GM21381 (cell line): ENCODE data around the gene HS6ST3.
A peak's percentile ranks its signal among the peaks of the same experiment; 100 is the strongest.

Source experiments
- ATAC-seq: cut with Tn5 transposase; IDR thresholded peaks from one replicate; pipeline ENCODE4 v1.9.1; 2021; ENCODE audit warnings: mild to moderate bottlenecking, moderate library complexity; ENCODE audit not compliant: unreplicated experiment

The HS6ST3 gene

GRCh38 chr13:96696389-96696900, 606.5 kb downstream of the HS6ST3 start:
- no peak for ATAC-seq

DNA sequence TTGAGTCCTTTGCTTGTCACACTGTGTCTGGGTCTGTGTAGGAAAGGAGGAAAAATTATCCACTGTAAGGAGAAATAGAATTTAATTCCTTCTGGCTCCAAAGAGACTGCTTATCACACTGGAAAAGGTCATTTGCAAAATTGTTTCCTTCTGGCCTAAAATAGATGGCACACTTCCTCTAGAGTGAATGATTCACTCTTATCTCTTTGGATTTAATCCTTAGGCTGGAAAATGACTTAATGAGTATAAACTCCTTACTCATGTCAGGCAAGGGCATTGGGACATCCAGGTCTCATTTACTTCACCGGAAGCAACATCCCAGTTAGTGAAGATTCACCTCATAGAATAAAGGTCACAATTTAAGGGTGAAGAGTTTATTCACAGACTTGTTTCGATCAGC, 610.8 kb downstream of the HS6ST3 start:
- ATAC-seq: no peak

DNA sequence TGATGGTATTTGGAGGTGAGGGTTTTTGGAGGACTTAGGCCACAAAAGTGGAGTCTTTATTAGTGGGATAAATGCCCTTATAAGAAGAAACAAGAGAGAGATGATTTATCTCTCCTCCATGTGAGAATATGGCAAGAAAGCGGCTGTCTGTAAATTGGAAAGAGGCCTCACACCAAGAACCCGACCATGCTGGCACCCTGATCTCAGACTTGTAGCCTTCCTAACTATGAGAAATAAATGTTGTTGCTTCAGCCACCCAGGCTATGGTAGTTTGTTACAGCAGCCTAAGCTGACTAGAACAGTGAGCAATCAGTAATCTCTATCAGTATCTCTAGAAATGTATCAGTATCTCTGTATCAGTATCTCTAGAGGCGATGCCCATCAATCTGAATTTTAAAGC, 617.2 kb downstream of the HS6ST3 start:
- ATAC-seq: no peak

- no peak for ATAC-seq
Observed at GRCh38 chr13:96710166-96710862, 620.4 kb downstream of the HS6ST3 start.

DNA sequence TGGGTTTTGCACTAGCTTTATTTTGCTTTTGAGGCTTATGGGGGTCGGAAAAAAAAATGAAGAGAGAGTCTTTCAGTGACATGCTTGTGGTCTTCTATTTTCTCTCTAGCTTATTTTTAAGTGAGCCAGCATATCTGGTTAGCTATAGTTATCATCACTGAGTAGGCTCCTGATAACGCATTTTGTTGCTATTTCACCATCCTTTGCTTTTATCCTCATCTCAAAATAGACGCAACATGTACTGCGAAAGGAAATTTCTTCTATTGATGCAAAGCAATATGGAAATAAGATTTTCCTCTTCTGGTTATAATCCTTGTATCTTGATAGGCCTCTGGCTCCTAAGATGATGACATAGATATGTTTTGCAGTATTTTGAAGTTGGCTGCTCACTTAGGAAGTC, 630.5 kb downstream of the HS6ST3 start:
- no peak for ATAC-seq

GRCh38 chr13:96726651-96727050, 636.7 kb downstream of the HS6ST3 start:
- no peak for ATAC-seq

GRCh38 chr13:96728463-96728862, 638.6 kb downstream of the HS6ST3 start:
- no peak for ATAC-seq

GRCh38 chr13:96730676-96731075, 640.8 kb downstream of the HS6ST3 start:
- no peak for ATAC-seq

DNA sequence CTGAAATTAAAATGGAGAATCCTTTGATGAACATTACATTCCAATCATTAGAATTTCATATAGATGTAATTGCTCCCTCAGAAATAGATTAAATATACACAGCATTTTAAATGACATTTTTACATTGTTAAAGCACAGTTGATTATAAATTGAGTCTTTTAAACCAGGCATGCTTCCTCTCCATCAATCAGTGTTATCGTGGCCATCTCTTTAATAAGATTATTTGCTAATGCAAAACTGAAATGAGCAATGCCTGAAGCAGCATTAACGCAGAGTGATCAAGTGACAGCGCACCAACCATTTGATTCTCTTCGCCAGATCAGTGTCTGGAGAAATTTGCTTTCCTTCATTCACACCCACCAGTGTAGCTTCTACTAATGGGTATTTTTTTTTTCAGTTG, 644.6 kb downstream of the HS6ST3 start:
- ATAC-seq: no peak

DNA sequence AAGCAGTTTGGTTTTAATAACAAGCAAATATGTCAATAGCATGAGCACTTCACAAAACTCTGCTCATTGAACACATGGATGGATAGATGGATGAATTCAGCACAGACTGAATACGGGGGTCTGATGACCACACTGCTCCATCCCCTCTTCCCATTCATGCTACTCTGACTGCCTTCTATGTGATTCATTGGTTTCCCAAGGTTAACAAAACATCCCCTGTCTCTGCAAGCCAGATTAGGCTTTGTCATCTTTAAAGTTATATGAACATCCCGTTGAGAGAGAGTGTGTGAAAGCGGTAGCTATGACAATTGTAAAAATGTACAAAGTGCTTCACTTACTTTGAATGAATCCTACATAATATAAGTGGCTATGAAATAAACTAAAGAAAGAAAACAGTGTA, 651.9 kb downstream of the HS6ST3 start:
- ATAC-seq: no peak

- no peak for ATAC-seq
Observed at GRCh38 chr13:96743296-96744089, 653.6 kb downstream of the HS6ST3 start.

GRCh38 chr13:96744367-96745331, 654.7 kb downstream of the HS6ST3 start:
- no peak for ATAC-seq

GRCh38 chr13:96746886-96747285, 657.0 kb downstream of the HS6ST3 start:
- no peak for ATAC-seq

DNA sequence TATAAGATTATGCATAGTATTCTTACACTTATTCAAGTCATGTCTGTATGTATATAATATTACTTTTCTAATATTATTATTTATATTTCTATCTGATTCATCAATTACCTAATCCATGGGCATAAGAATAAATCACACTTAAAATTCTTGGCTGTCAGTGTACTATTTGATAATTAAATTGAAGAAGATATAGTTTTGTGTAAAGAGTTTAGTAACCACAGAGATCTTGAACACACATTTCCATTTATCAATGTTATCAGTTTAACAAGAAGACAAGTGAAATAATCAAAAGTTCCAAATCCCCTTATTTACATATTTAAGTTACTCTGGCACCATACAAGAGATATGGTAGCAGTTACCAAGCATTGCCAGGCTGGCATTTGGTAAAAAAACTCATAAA, 659.9 kb downstream of the HS6ST3 start:
- ATAC-seq: no peak

- ATAC-seq: no peak
Observed at GRCh38 chr13:96751089-96751488, 661.2 kb downstream of the HS6ST3 start.

GRCh38 chr13:96762876-96763275, 673.0 kb downstream of the HS6ST3 start:
- ATAC-seq: no peak

GRCh38 chr13:96766306-96766705, 676.4 kb downstream of the HS6ST3 start:
- ATAC-seq: no peak

- ATAC-seq: no peak
Observed at GRCh38 chr13:96768524-96768923, 678.6 kb downstream of the HS6ST3 start.

DNA sequence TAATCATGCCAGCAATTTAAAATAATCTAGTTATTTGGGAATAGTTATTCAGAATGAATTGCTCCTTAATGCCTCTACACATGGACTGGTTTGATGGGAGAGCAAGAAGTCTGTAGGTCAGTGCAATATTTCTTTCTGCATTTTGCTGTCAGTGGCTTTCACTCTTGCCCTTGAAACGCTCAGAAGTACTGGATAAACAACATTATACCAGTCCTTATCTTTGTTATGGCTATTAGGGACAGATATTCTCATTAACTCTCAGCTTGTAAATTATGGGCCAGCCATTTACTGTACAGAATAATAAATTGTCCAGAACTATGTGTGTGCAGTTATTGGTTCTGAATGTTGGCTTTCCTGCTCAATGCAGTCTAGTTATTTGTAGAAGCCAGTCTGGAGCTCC, 680.0 kb downstream of the HS6ST3 start:
- no peak for ATAC-seq

DNA sequence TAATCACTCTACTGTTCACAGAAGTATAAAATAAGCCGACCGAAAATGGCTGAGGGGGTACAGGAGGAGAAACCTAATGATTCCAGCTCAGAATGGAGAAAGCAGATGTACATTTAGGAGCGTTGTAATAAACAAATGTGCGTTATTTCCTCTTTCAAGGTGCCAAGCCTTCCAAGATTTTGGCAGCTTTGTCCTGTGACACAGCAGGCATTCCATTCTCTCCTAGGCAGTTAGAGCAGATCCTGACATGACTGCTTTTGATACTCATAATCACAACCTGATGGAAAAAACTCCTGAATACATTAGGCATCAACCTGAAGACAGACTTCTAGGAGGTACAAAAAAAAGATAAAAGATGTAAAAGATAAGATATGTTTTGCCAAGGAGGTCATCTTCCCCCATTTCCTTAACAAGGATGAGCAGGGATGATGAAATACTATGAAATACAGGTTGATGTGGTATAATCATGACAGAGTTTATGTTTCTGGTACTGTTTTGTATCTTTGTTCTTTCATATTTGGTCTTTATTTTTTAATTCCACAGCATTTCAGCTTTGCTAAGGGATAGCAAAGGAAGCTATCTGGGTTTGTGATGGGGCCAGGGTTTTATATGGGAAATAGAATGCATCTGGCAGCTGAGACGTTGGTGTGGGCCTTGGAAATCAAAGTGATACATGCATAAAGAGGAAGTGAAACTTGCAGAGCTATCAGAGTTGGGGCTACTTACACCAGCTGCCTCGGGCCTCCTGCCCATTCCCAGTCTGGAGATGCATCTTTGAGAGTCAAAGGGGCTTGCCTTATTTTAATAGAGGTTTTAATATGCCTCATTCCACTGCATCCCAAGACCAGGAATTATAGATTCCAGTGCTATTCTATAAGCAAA, 681.8 kb downstream of the HS6ST3 start:
- ATAC-seq: peak; percentile 78
